Endodermal cell (in vitro differentiated cells): Measurements from ENCODE around the gene PCBP3. TPM values are rescaled to one million over a fixed set of nuclear protein-coding genes. Genes with fewer than 3 reads are reported as not detected.
A peak's percentile ranks its signal among the peaks of the same experiment; 100 is the strongest.

Source experiments
- DNase-seq: peaks from one replicate; pipeline ENCODE4 v3.0.0-alpha.2; 2017
- H3K27ac ChIP-seq: 2 replicates; pipeline ENCODE4 v1.5.1; 2013; ENCODE audit warnings: mild to moderate bottlenecking, low read depth, low read length, moderate library complexity
- H3K27me3 ChIP-seq: 2 replicates; pipeline ENCODE4 v1.6.1; 2013; ENCODE audit warnings: mild to moderate bottlenecking, low read length, moderate library complexity; ENCODE audit not compliant: insufficient read depth, control insufficient read depth, poor library complexity, severe bottlenecking
- H3K36me3 ChIP-seq: 2 replicates; pipeline ENCODE4 v1.7.0; 2013; ENCODE audit warnings: mild to moderate bottlenecking, low read length, moderate library complexity; ENCODE audit not compliant: control insufficient read depth, insufficient read depth
- H3K4me1 ChIP-seq: one replicate; pipeline ENCODE4 v1.7.0; 2013; ENCODE audit warnings: low read length; ENCODE audit not compliant: control insufficient read depth, insufficient read depth
- H3K4me3 ChIP-seq: 2 replicates; pipeline ENCODE4 v1.5.1; 2013; ENCODE audit warnings: mild to moderate bottlenecking, low read length, moderate library complexity
- H3K9ac ChIP-seq: 2 replicates; pipeline ENCODE4 v1.6.1; 2013; ENCODE audit warnings: mild to moderate bottlenecking, low read length, moderate library complexity; ENCODE audit not compliant: poor library complexity, severe bottlenecking; ENCODE audit errors: extremely low read depth
- H3K9me3 ChIP-seq: 2 replicates; pipeline ENCODE4 v1.6.1; 2013; ENCODE audit warnings: mild to moderate bottlenecking, low read length, moderate library complexity; ENCODE audit not compliant: control insufficient read depth
- H3K27ac Mint-ChIP-seq: 2 replicates; pipeline ENCODE4 v1.8.0; 2020; ENCODE audit warnings: mixed read lengths
- H3K27me3 Mint-ChIP-seq: 2 replicates; pipeline ENCODE4 v1.8.0; 2021; ENCODE audit warnings: mild to moderate bottlenecking, mixed read lengths; ENCODE audit not compliant: insufficient read depth
- H3K36me3 Mint-ChIP-seq: 2 replicates; pipeline ENCODE4 v1.8.0; 2020; ENCODE audit warnings: low read depth, mixed read lengths
- H3K4me1 Mint-ChIP-seq: 2 replicates; pipeline ENCODE4 v1.8.0; 2020; ENCODE audit warnings: mixed read lengths
- H3K4me3 Mint-ChIP-seq: 2 replicates; pipeline ENCODE4 v1.8.0; 2020; ENCODE audit warnings: mild to moderate bottlenecking, moderate library complexity, mixed read lengths
- H3K9me3 Mint-ChIP-seq: 2 replicates; pipeline ENCODE4 v1.8.0; 2020; ENCODE audit warnings: mild to moderate bottlenecking, mixed read lengths
- CTCF ChIP-seq: fragments of 200-600 bp; sonication (generic); conservative IDR thresholded peaks from 2 replicates; pipeline ENCODE4 v1.5.0; 2021; ENCODE audit warnings: antibody characterized with exemption, mild to moderate bottlenecking
- WGBS, 2 experiments: methylation state at CpG; one replicate each; pipeline versions ENCODE4 v1.1.5 to v1.1.7; 2013; ENCODE audit warnings: missing lambda C conversion rate in 2 of 2, mixed read lengths in 1 of 2; ENCODE audit not compliant: insufficient coverage in 1 of 2, insufficient read length in 1 of 2; 5-methylcytosine and 5-hydroxymethylcytosine counted together
- total RNA-seq, 2 donors: library from RNA; stranded (reverse); fragmentation: NEBNext Ultra II Directional in 1 of 2; extraction: Animal tissue kit (Norgen Biotek cat#: 25700) in 1 of 2; gene quantifications; 2 replicates in 1 of 2; 3 replicates in 1 of 2; pipeline ENCODE4 v1.2.1, GENCODE V29; 2021

PCBP3 gene
- total RNA-seq, 2 donors from 2014 or later = 2.1 to 10.6 TPM

- no peak overlapping the region for H3K4me3 ChIP-seq
- H3K9me3 ChIP-seq = no peaks in the 10 kb centered on the region
- peaks cover 7% of the 10 kb centered on the region for H3K36me3 ChIP-seq
- no peak overlapping the region for H3K9ac ChIP-seq
- peaks cover 8% of the 10 kb centered on the region for H3K27me3 ChIP-seq
- H3K27ac Mint-ChIP-seq = no peak overlapping the region
- DNase-seq = peak; percentile 50
- no peak overlapping the region for H3K4me3 Mint-ChIP-seq
- TF ChIP-seq CTCF = no peak
- H3K9me3 Mint-ChIP-seq = no peaks in the 10 kb centered on the region
- H3K27me3 Mint-ChIP-seq = no peaks in the 10 kb centered on the region
- H3K4me1 Mint-ChIP-seq = peaks cover 9% of the 10 kb centered on the region
- peaks cover 5% of the 10 kb centered on the region for H3K36me3 Mint-ChIP-seq
- peaks cover 4% of the 10 kb centered on the region for H3K4me1 ChIP-seq
- H3K27ac ChIP-seq = no peak overlapping the region
- 85 to 87% methylated on average over 7 of the region's 7 CpGs for WGBS, 2 experiments
Measured at GRCh38 chr21:45979651-45980050, 336.1 kb downstream of the PCBP3 start.

GRCh38 chr21:45980271-45980670 is 336.7 kb downstream of the PCBP3 start:
- no peak overlapping the region for H3K27ac ChIP-seq
- peaks cover 8% of the 10 kb centered on the region for H3K27me3 ChIP-seq
- Mint-ChIP-seq H3K36me3 (peaks cover 11% of the 10 kb centered on the region), H3K4me1 (peaks cover 8% of the 10 kb centered on the region), H3K27me3 (no peaks in the 10 kb centered on the region), H3K4me3 (no peak overlapping the region), H3K9me3 (no peaks in the 10 kb centered on the region), H3K27ac (no peak overlapping the region)
- TF ChIP-seq CTCF = no peak
- no peaks in the 10 kb centered on the region for H3K9me3 ChIP-seq
- 73 to 79% methylated on average over 1 to 2 of the region's 2 CpGs for WGBS, 2 experiments
- DNase-seq = no peak
- no peak overlapping the region for H3K9ac ChIP-seq
- peaks cover 13% of the 10 kb centered on the region for H3K36me3 ChIP-seq
- no peaks in the 10 kb centered on the region for H3K4me1 ChIP-seq
- H3K4me3 ChIP-seq = no peak overlapping the region

- no peaks in the 10 kb centered on the region for H3K9me3 ChIP-seq
- peaks cover 4% of the 10 kb centered on the region for H3K4me1 Mint-ChIP-seq
- no peak for DNase-seq
- H3K4me1 ChIP-seq = no peaks in the 10 kb centered on the region
- peak overlapping the region; percentile 74 for H3K27ac ChIP-seq
- no peak for TF ChIP-seq CTCF
- peaks cover 17% of the 10 kb centered on the region for H3K36me3 ChIP-seq
- no peaks in the 10 kb centered on the region for H3K27me3 Mint-ChIP-seq
- H3K4me3 Mint-ChIP-seq = no peak overlapping the region
- H3K36me3 Mint-ChIP-seq = peaks cover 12% of the 10 kb centered on the region
- no peaks in the 10 kb centered on the region for H3K9me3 Mint-ChIP-seq
- H3K4me3 ChIP-seq = peak overlapping the region; percentile 71
- H3K27ac Mint-ChIP-seq = no peak overlapping the region
- H3K9ac ChIP-seq = no peak overlapping the region
- peaks cover 8% of the 10 kb centered on the region for H3K27me3 ChIP-seq
Measured at GRCh38 chr21:45980697-45981096, 337.2 kb downstream of the PCBP3 start.
